ENCODE data around the gene MED6. TPM values are rescaled to one million over a fixed set of nuclear protein-coding genes. Genes with fewer than 3 reads are reported as not detected.

The MED6 gene
- total RNA-seq, 1 experiment from 2014 or later, result 55.3 TPM

DNA sequence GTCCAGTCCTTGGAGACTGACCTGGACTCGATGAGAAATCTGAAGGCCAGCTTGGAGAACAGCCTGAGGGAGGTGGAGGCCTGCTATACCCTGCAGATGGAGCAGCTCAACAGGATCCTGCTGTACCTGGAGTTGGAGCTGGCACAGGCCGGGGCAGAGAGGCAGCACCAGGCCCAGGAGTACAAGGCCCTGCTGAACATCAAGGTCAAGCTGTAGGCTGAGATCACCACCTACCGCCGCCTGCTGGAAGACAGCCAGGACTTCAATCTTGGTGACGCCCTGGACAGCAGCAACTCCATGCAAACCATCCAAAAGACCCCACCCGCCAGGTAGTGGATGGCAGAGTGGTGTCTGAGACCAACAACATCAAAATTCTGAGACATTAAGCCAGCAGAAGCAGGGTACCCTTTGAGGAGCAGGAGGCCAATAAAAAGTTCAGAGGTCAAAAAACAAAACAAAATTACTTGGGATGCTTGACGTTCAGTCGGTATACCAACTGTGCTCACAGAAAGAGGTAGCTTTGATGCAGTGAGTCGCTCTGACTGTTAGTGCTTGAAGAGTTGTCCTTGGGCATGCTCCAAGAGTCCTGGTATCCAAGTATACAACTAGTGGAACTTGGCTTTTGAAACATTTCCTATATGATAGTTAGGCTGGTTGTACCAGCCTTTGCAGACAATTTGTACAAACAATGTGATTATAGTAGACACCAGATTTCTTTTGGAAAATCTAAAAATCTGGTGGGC is 4.8 kb downstream of the MED6 start:
- H3K9me3 Mint-ChIP-seq, result no peaks in the 10 kb centered on the region
- no peak overlapping the region for H3T11ph ChIP-seq (ENCODE audit: low read length)
- H3K79me2 ChIP-seq (ENCODE audit: insufficient read depth, low read length), result peaks cover 22% of the 10 kb centered on the region
- TF ChIP-seq, protein P1, sequence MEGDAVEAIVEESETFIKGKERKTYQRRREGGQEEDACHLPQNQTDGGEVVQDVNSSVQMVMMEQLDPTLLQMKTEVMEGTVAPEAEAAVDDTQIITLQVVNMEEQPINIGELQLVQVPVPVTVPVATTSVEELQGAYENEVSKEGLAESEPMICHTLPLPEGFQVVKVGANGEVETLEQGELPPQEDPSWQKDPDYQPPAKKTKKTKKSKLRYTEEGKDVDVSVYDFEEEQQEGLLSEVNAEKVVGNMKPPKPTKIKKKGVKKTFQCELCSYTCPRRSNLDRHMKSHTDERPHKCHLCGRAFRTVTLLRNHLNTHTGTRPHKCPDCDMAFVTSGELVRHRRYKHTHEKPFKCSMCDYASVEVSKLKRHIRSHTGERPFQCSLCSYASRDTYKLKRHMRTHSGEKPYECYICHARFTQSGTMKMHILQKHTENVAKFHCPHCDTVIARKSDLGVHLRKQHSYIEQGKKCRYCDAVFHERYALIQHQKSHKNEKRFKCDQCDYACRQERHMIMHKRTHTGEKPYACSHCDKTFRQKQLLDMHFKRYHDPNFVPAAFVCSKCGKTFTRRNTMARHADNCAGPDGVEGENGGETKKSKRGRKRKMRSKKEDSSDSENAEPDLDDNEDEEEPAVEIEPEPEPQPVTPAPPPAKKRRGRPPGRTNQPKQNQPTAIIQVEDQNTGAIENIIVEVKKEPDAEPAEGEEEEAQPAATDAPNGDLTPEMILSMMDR (conservative IDR thresholded peaks at IDR 0.05), result peak; percentile 37; the same call in 2 of the 3 replicates
- H2BK20ac ChIP-seq (ENCODE audit: low read depth, low read length, poor library complexity, severe bottlenecking), result no peak overlapping the region
- H4K91ac ChIP-seq (ENCODE audit: insufficient read length, low read depth, low read length), result no peak overlapping the region
- no peak overlapping the region for H3K56ac ChIP-seq (ENCODE audit: insufficient read length, low read depth, low read length)
- H4K20me1 ChIP-seq (ENCODE audit: control insufficient read depth, insufficient read depth, insufficient read length), result no peaks in the 10 kb centered on the region
- H2BK12ac ChIP-seq (ENCODE audit: insufficient read length, low read depth, low read length), result no peak overlapping the region
- H2AK5ac ChIP-seq (ENCODE audit: insufficient read length, low read length), result no peak overlapping the region
- peaks cover 23 to 59% (median 52%) of the 10 kb centered on the region in 3 experiments; a peak in 6 of 7 replicates for H3K36me3 Mint-ChIP-seq (ENCODE audit: insufficient read depth in 1 of 3, low read depth in 3 of 3)
- no peak overlapping the region for H3K4me2 ChIP-seq (ENCODE audit: insufficient read depth, insufficient read length, low read length)
- peaks cover 8 to 11% of the 10 kb centered on the region in 2 experiments for H3K4me1 Mint-ChIP-seq
- no peak overlapping the region for H2AFZ ChIP-seq (ENCODE audit: low read length)
- H3K4ac ChIP-seq (ENCODE audit: low read depth, low read length), result no peak overlapping the region
- no peak overlapping the region for H4K8ac ChIP-seq (replicated peaks; ENCODE audit: insufficient read length, low read depth, low read length)
- no peaks in the 10 kb centered on the region for H3K4me1 ChIP-seq (ENCODE audit: insufficient read depth, low read length)
- peak; percentile 37 for DNase-seq
- no peak overlapping the region for H3K23ac ChIP-seq (ENCODE audit: insufficient read length, low read depth, low read length)
- no peaks in the 10 kb centered on the region for H3K27me3 ChIP-seq (ENCODE audit: insufficient read depth, low read length)
- H3K79me1 ChIP-seq (ENCODE audit: insufficient read depth, low read depth, low read length, poor library complexity, severe bottlenecking), result peaks cover 16% of the 10 kb centered on the region
- no peaks in the 10 kb centered on the region for H3K27me3 Mint-ChIP-seq (ENCODE audit: low read depth)
- H3K4me3 Mint-ChIP-seq, result no peak overlapping the region
- no peaks in the 10 kb centered on the region for H3K9me3 ChIP-seq (ENCODE audit: control insufficient read depth, low read depth, low read length)
- H2BK120ac ChIP-seq (ENCODE audit: low read depth, low read length, poor library complexity, severe bottlenecking), result no peak overlapping the region
- no peak overlapping the region for H2BK15ac ChIP-seq (ENCODE audit: low read depth, low read length)
- no peak overlapping the region for H3K27ac Mint-ChIP-seq
- H3K23me2 ChIP-seq (ENCODE audit: insufficient read length, low read depth, low read length, poor library complexity, severe bottlenecking), result peaks cover 5% of the 10 kb centered on the region
- H4K5ac ChIP-seq (ENCODE audit: insufficient read length, low read depth, low read length), result no peak overlapping the region
- H2BK5ac ChIP-seq (ENCODE audit: insufficient read length, low read length), result no peak overlapping the region
- no peak overlapping the region for H3K9ac ChIP-seq (ENCODE audit: extremely low read depth, insufficient read length, low read length)
- no peak overlapping the region for H3K27ac ChIP-seq (ENCODE audit: insufficient read length, low read depth, low read length)
- WGBS (ENCODE audit: extremely low coverage, insufficient read length, low lambda C conversion rate), result no CpG with 5 or more reads among the region's 9 CpGs
- no peak overlapping the region for H3K18ac ChIP-seq (ENCODE audit: insufficient read length, low read depth, low read length)
- no peak overlapping the region for H3K14ac ChIP-seq (ENCODE audit: insufficient read depth, low read length)
